HEK293 (cell line): ENCODE data around the gene PLB1.

Experiments used
- CTCF ChIA-PET: fragments of 350-600 bp; formaldehyde crosslinking; extraction: SDS; loops from one replicate; lab custom pipeline; 2021; ENCODE audit warnings: antibody characterized with exemption; lab: Yijun Ruan, JAX
- POLR2A ChIA-PET: fragments of 300-600 bp; formaldehyde crosslinking; extraction: SDS; loops from one replicate; lab custom pipeline; 2020; ENCODE audit warnings: antibody characterized with exemption, inconsistent platforms; lab: Yijun Ruan, JAX
- H3K27ac ChIP-seq: fragments of 200-500 bp; sonication (Bioruptor generic); 2 replicates; pipeline ENCODE4 v1.5.1; 2014; ENCODE audit warnings: low read depth, low read length, control low read depth, inconsistent platforms; ENCODE audit errors: extremely low read depth
- H3K36me3 ChIP-seq, 2 experiments: fragments of 200-500 bp in 1 of 2; sonication (Bioruptor generic) in 1 of 2; 1 replicate in 1 of 2; 2 replicates in 1 of 2; pipeline ENCODE4 v1.5.1; 2014 to 2017; ENCODE audit warnings: inconsistent platforms in 2 of 2, low read length in 2 of 2; ENCODE audit not compliant: control insufficient read depth in 2 of 2, insufficient read depth in 1 of 2
- H3K4me1 ChIP-seq: fragments of 200-500 bp; sonication (Bioruptor generic); 2 replicates; pipeline ENCODE4 v1.5.1; 2014; ENCODE audit warnings: mild to moderate bottlenecking, low read length, inconsistent platforms; ENCODE audit not compliant: control insufficient read depth, insufficient read depth
- H3K4me3 ChIP-seq: 2 replicates; pipeline ENCODE4 v1.5.1; 2011; ENCODE audit warnings: low read depth, mild to moderate bottlenecking, control low read depth, low read length, moderate library complexity
- H3K9me3 ChIP-seq: fragments of 200-500 bp; sonication (Bioruptor generic); 2 replicates; pipeline ENCODE4 v1.5.1; 2014; ENCODE audit warnings: low read depth, low read length, inconsistent platforms; ENCODE audit not compliant: control insufficient read depth, insufficient read depth
- HIC1 ChIP-seq: fragments of 450-650 bp; formaldehyde crosslinking; IDR thresholded peaks from 2 replicates; pipeline ENCODE4 v1.5.1; 2016; ENCODE audit warnings: missing biosample characterization, missing genetic modification characterization
- MEIS1 ChIP-seq: sonication (generic); formaldehyde crosslinking; IDR thresholded peaks from 2 replicates; pipeline ENCODE4 v1.8.1; 2022; ENCODE audit warnings: missing genetic modification reagents, mild to moderate bottlenecking, borderline replicate concordance
- SETDB1 ChIP-seq: IDR thresholded peaks from one replicate; pipeline ENCODE4 v1.6.1; 2017; ENCODE audit warnings: mild to moderate bottlenecking, low read length, moderate library complexity, mixed read lengths; ENCODE audit not compliant: insufficient read length
- SP7 ChIP-seq: fragments of 450-650 bp; formaldehyde crosslinking; IDR thresholded peaks from 2 replicates; pipeline ENCODE4 v1.5.1; 2016; ENCODE audit warnings: missing biosample characterization, missing genetic modification characterization
- YY2 ChIP-seq: fragments of 450-650 bp; formaldehyde crosslinking; IDR thresholded peaks from 2 replicates; pipeline ENCODE4 v1.5.1; 2016; ENCODE audit warnings: missing biosample characterization, missing genetic modification characterization
- ZBTB1 ChIP-seq: fragments of 450-650 bp; formaldehyde crosslinking; IDR thresholded peaks from 2 replicates; pipeline ENCODE4 v1.5.1; 2016; ENCODE audit warnings: missing biosample characterization, missing genetic modification characterization
- ZBTB10 ChIP-seq: fragments of 450-650 bp; formaldehyde crosslinking; IDR thresholded peaks from 2 replicates; pipeline ENCODE4 v1.5.1; 2016; ENCODE audit warnings: missing biosample characterization, missing genetic modification characterization
- ZNF10 ChIP-seq: fragments of 450-650 bp; formaldehyde crosslinking; IDR thresholded peaks from 2 replicates; pipeline ENCODE4 v1.5.1; 2017; ENCODE audit warnings: missing biosample characterization, missing genetic modification characterization
- ZNF121 ChIP-seq: fragments of 450-650 bp; formaldehyde crosslinking; IDR thresholded peaks from 2 replicates; pipeline ENCODE4 v1.5.1; 2016; ENCODE audit warnings: missing biosample characterization, missing genetic modification characterization
- ZNF133 ChIP-seq: fragments of 450-650 bp; formaldehyde crosslinking; IDR thresholded peaks from 2 replicates; pipeline ENCODE4 v1.5.1; 2016; ENCODE audit warnings: missing biosample characterization, missing genetic modification characterization
- ZNF138 ChIP-seq: fragments of 450-650 bp; formaldehyde crosslinking; IDR thresholded peaks from 2 replicates; pipeline ENCODE4 v1.5.1; 2016; ENCODE audit warnings: missing biosample characterization, missing genetic modification characterization, borderline replicate concordance
- ZNF146 ChIP-seq: fragments of 450-650 bp; formaldehyde crosslinking; IDR thresholded peaks from 2 replicates; pipeline ENCODE4 v1.5.1; 2016; ENCODE audit warnings: missing biosample characterization, missing genetic modification characterization
- ZNF155 ChIP-seq: fragments of 450-650 bp; formaldehyde crosslinking; IDR thresholded peaks from 2 replicates; pipeline ENCODE4 v1.5.1; 2016; ENCODE audit warnings: missing biosample characterization, missing genetic modification characterization
- ZNF16 ChIP-seq: fragments of 450-650 bp; formaldehyde crosslinking; IDR thresholded peaks from 2 replicates; pipeline ENCODE4 v1.5.1; 2016; ENCODE audit warnings: low read depth, missing biosample characterization, missing genetic modification characterization
- ZNF404 ChIP-seq: fragments of 450-650 bp; formaldehyde crosslinking; IDR thresholded peaks from 2 replicates; pipeline ENCODE4 v1.5.1; 2017; ENCODE audit warnings: missing biosample characterization, missing genetic modification characterization
- ZNF423 ChIP-seq: fragments of 450-650 bp; formaldehyde crosslinking; IDR thresholded peaks from 2 replicates; pipeline ENCODE4 v1.5.1; 2016; ENCODE audit warnings: missing biosample characterization, missing genetic modification characterization
- ZNF560 ChIP-seq: fragments of 450-650 bp; formaldehyde crosslinking; IDR thresholded peaks from 2 replicates; pipeline ENCODE4 v1.5.1; 2017; ENCODE audit warnings: missing biosample characterization, missing genetic modification characterization, borderline replicate concordance
- ZNF704 ChIP-seq: fragments of 450-650 bp; formaldehyde crosslinking; IDR thresholded peaks from 2 replicates; pipeline ENCODE4 v1.5.1; 2016; ENCODE audit warnings: missing biosample characterization, missing genetic modification characterization
- ZSCAN16 ChIP-seq: fragments of 450-650 bp; formaldehyde crosslinking; IDR thresholded peaks from 2 replicates; pipeline ENCODE4 v1.5.1; 2016; ENCODE audit warnings: missing biosample characterization, missing genetic modification characterization
- ZSCAN30 ChIP-seq: fragments of 450-650 bp; IDR thresholded peaks from 2 replicates; pipeline ENCODE4 v1.5.1; 2018; ENCODE audit warnings: missing biosample characterization, mild to moderate bottlenecking, missing genetic modification characterization, moderate library complexity
- TF ChIP-seq, protein P1 (sequence below): fragments of 450-650 bp; formaldehyde crosslinking; IDR thresholded peaks from 2 replicates; pipeline ENCODE4 v1.5.1; 2016; ENCODE audit warnings: missing biosample characterization, missing genetic modification characterization, borderline replicate concordance
- TF ChIP-seq, protein P2 (sequence below): fragments of 450-650 bp; formaldehyde crosslinking; IDR thresholded peaks from 2 replicates; pipeline ENCODE4 v1.5.1; 2017; ENCODE audit warnings: missing biosample characterization, missing genetic modification characterization

Gene PLB1

DNA sequence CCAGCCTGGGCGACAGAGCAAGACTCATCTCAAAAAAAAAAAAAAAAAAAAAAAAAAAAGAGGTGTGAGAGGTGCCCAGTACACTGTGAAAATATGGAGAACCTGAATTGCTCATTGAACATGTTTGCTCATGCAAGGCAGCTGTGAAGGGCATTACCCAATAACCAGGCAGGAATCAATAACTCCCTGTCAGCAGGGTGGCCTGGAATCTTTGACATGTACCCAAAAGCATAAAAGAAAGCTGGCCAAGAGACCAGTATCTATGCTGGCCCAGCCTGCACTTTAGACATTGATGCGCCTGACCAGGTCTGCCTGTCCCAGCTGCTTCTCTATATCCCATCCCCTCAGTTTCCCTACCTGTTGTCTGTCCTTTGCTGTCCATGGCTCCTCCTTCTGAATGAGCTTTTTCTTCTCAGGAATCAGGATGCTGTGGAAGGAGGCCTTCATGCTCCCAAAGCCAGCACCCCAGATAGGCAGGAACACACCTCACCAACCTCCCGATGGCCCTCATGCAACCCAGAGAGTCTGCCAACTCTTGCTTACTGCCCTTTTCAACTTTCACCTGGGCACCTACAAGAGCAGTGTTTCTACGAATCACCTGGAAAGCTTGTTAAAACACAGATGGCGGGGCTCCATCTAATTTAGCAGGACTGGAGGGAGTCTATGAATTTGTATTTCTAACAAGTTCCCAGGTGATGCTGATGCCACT is 172.4 kb downstream of the PLB1 start:
- Histone ChIP-seq H3K4me3 (no peak overlapping the region), H3K36me3 (no peaks in the 10 kb centered on the region), H3K9me3 (no peaks in the 10 kb centered on the region), H3K4me1 (no peaks in the 10 kb centered on the region), H3K27ac (no peak overlapping the region)
- ChIA-PET CTCF (interaction anchor here (0.7 kb wide), 1 partner anchor 49 kb away, joined by 4 read pairs; no protein-coding TSS in a partner anchor), POLR2A (interaction anchor here (0.7 kb wide), 1 partner anchor 28 kb away, joined by 4 read pairs; no protein-coding TSS in a partner anchor)
- TF ChIP-seq ZNF704 (no peak), ZNF133 (tag by site-specific recombination) (no peak), SP7 (tag by site-specific recombination) (no peak), ZNF146 (tag by site-specific recombination) (no peak), ZSCAN16 (tag by site-specific recombination) (no peak), SETDB1 (no peak), ZNF404 (tag by site-specific recombination) (no peak), ZSCAN30 (tag by site-specific recombination) (no peak), ZBTB1 (no peak), ZNF155 (tag by site-specific recombination) (no peak), MEIS1 (CRISPR knock-in tag) (no peak), ZNF121 (tag by site-specific recombination) (no peak), ZNF10 (no peak), ZNF138 (tag by site-specific recombination) (no peak), YY2 (tag by site-specific recombination) (no peak)
- TF ChIP-seq, protein P1, sequence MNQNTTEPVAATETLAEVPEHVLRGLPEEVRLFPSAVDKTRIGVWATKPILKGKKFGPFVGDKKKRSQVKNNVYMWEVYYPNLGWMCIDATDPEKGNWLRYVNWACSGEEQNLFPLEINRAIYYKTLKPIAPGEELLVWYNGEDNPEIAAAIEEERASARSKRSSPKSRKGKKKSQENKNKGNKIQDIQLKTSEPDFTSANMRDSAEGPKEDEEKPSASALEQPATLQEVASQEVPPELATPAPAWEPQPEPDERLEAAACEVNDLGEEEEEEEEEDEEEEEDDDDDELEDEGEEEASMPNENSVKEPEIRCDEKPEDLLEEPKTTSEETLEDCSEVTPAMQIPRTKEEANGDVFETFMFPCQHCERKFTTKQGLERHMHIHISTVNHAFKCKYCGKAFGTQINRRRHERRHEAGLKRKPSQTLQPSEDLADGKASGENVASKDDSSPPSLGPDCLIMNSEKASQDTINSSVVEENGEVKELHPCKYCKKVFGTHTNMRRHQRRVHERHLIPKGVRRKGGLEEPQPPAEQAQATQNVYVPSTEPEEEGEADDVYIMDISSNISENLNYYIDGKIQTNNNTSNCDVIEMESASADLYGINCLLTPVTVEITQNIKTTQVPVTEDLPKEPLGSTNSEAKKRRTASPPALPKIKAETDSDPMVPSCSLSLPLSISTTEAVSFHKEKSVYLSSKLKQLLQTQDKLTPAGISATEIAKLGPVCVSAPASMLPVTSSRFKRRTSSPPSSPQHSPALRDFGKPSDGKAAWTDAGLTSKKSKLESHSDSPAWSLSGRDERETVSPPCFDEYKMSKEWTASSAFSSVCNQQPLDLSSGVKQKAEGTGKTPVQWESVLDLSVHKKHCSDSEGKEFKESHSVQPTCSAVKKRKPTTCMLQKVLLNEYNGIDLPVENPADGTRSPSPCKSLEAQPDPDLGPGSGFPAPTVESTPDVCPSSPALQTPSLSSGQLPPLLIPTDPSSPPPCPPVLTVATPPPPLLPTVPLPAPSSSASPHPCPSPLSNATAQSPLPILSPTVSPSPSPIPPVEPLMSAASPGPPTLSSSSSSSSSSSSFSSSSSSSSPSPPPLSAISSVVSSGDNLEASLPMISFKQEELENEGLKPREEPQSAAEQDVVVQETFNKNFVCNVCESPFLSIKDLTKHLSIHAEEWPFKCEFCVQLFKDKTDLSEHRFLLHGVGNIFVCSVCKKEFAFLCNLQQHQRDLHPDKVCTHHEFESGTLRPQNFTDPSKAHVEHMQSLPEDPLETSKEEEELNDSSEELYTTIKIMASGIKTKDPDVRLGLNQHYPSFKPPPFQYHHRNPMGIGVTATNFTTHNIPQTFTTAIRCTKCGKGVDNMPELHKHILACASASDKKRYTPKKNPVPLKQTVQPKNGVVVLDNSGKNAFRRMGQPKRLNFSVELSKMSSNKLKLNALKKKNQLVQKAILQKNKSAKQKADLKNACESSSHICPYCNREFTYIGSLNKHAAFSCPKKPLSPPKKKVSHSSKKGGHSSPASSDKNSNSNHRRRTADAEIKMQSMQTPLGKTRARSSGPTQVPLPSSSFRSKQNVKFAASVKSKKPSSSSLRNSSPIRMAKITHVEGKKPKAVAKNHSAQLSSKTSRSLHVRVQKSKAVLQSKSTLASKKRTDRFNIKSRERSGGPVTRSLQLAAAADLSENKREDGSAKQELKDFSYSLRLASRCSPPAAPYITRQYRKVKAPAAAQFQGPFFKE (tag by site-specific recombination) = no peak

DNA sequence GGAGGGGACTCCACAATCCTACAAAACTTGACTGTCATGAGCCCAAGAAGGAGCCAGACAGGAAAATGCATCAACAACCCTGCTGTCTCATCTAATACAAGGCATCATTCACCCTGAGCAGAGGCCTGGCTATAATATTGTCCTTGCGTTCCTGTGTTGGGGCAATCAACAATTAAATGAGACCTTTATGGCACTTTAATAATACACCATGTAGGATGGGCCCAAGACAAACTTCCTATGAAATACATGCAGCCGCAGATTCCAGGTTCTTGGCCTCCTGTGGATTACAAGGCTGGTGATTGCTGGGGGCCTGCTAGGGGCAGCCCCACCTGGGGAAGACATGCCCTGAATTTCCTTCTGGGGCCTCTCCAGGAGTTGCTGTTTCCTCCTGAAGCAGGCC is 173.0 kb downstream of the PLB1 start:
- no peak overlapping the region for H3K27ac ChIP-seq
- CTCF ChIA-PET = no interaction called here
- no peaks in the 10 kb centered on the region for H3K9me3 ChIP-seq
- H3K4me1 ChIP-seq = no peaks in the 10 kb centered on the region
- no peak overlapping the region for H3K4me3 ChIP-seq
- TF ChIP-seq ZNF423 (no peak), HIC1 (no peak), ZBTB10 (tag by site-specific recombination) (no peak), ZNF560 (no peak), ZNF16 (tag by site-specific recombination) (no peak)
- TF ChIP-seq, protein P2, sequence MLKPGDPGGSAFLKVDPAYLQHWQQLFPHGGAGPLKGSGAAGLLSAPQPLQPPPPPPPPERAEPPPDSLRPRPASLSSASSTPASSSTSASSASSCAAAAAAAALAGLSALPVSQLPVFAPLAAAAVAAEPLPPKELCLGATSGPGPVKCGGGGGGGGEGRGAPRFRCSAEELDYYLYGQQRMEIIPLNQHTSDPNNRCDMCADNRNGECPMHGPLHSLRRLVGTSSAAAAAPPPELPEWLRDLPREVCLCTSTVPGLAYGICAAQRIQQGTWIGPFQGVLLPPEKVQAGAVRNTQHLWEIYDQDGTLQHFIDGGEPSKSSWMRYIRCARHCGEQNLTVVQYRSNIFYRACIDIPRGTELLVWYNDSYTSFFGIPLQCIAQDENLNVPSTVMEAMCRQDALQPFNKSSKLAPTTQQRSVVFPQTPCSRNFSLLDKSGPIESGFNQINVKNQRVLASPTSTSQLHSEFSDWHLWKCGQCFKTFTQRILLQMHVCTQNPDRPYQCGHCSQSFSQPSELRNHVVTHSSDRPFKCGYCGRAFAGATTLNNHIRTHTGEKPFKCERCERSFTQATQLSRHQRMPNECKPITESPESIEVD (tag by site-specific recombination) = no peak
- TF ChIP-seq, all 188 proteins: peak for 0
- no peaks in the 10 kb centered on the region for H3K36me3 ChIP-seq
- POLR2A ChIA-PET = no interaction called here
